A549 (cell line): ENCODE data around the gene ZFP36L1. TPM values are rescaled to one million over a fixed set of nuclear protein-coding genes. Genes with fewer than 3 reads are reported as not detected.

Experiments
- ATAC-seq, 2 experiments: fragments of 200-7000 bp in 1 of 2; fragments of >200 bp in 1 of 2; cut with Nextera tagmentation in 1 of 2; cut with Tn5 transposase in 1 of 2; 3 replicates each; pipeline versions ENCODE4 v1.8.0 to v1.9.1; 2018 to 2020; ENCODE audit warnings: mild to moderate bottlenecking in 1 of 2, moderate library complexity in 1 of 2
- CTCF ChIA-PET: fragments of 300-600 bp; sonication (Branson Sonifier 250); formaldehyde crosslinking; extraction: SDS; loops from one replicate; lab custom pipeline; 2021; ENCODE audit warnings: antibody characterized with exemption, inconsistent platforms; lab: Yijun Ruan, JAX
- POLR2A ChIA-PET: fragments of 350-600 bp; formaldehyde crosslinking; extraction: SDS; loops from one replicate; lab custom pipeline; 2021; ENCODE audit warnings: antibody characterized with exemption, inconsistent platforms; lab: Yijun Ruan, JAX
- DNase-seq, 2 experiments: peaks; one replicate each; pipeline versions ENCODE4 v3.0.0 to v3.0.0-alpha.2; 2011 to 2016; ENCODE audit warnings: low read depth in 1 of 2, low spot score in 1 of 2
- FAIRE-seq: peaks from 2 replicates; lab custom pipeline; 2011; peaks lifted over from hg19 to GRCh38; lab: Jason Lieb, UNC
- H3K27ac ChIP-seq, 2 experiments: fragments of >200 bp; sonication (Bioruptor Twin); formaldehyde crosslinking; 3 replicates each; pipeline ENCODE4 v1.5.1; 2016 to 2017
- H3K4me1 ChIP-seq: fragments of >200 bp; sonication (Bioruptor Twin); formaldehyde crosslinking; 3 replicates; pipeline ENCODE4 v1.6.1; 2016
- H3K4me2 ChIP-seq: fragments of >200 bp; sonication (Bioruptor Twin); formaldehyde crosslinking; 3 replicates; pipeline ENCODE4 v1.6.1; 2016
- H3K4me3 ChIP-seq: fragments of >200 bp; sonication (Bioruptor Twin); formaldehyde crosslinking; 3 replicates; pipeline ENCODE4 v1.5.1; 2016
- H3K9me3 ChIP-seq: fragments of >200 bp; sonication (Bioruptor Twin); formaldehyde crosslinking; 3 replicates; pipeline ENCODE4 v1.6.1; 2016
- ATOH8 ChIP-seq: fragments of 250-450 bp; sonication (Bioruptor Pico); IDR thresholded peaks from 2 replicates; pipeline ENCODE4 v1.5.0; 2020; ENCODE audit warnings: low read depth, mild to moderate bottlenecking, moderate library complexity
- CBX2 ChIP-seq: fragments of 200-600 bp; sonication (generic); IDR thresholded peaks from 2 replicates; pipeline ENCODE4 v1.6.1; 2016; ENCODE audit warnings: low read depth, mild to moderate bottlenecking, borderline replicate concordance
- E2F6 ChIP-seq: IDR thresholded peaks from 2 replicates; pipeline ENCODE4 v1.6.1; 2012; ENCODE audit warnings: low read depth, borderline replicate concordance
- EHF ChIP-seq: fragments of 250-450 bp; sonication (Bioruptor Pico); IDR thresholded peaks from 2 replicates; pipeline ENCODE4 v1.5.0; 2020; ENCODE audit warnings: mild to moderate bottlenecking
- EHMT2 ChIP-seq: fragments of 200-600 bp; sonication (generic); IDR thresholded peaks from 2 replicates; pipeline ENCODE4 v1.6.1; 2016; ENCODE audit warnings: antibody characterized with exemption, low read depth, mild to moderate bottlenecking, moderate library complexity
- ELK1 ChIP-seq: fragments of 150-350 bp; IDR thresholded peaks from 2 replicates; pipeline ENCODE4 v1.6.1; 2014; ENCODE audit warnings: low read depth, mild to moderate bottlenecking, low read length
- HEYL ChIP-seq: fragments of 250-450 bp; sonication (Bioruptor Pico); IDR thresholded peaks from 2 replicates; pipeline ENCODE4 v1.8.0; 2021; ENCODE audit warnings: mild to moderate bottlenecking, moderate library complexity
- HOXA7 ChIP-seq: fragments of 250-450 bp; sonication (Bioruptor Pico); IDR thresholded peaks from 2 replicates; pipeline ENCODE4 v1.5.0; 2020; ENCODE audit warnings: mild to moderate bottlenecking, moderate library complexity
- JUN ChIP-seq, 2 experiments: fragments of >200 bp; sonication (Bioruptor Twin); formaldehyde crosslinking; IDR thresholded peaks; 2 replicates in 1 of 2; 3 replicates in 1 of 2; pipeline ENCODE4 v1.6.1; 2016 to 2017
- JUNB ChIP-seq: fragments of >200 bp; sonication (Bioruptor Twin); formaldehyde crosslinking; IDR thresholded peaks from 2 replicates; pipeline ENCODE4 v1.6.1; 2016
- MYC ChIP-seq: IDR thresholded peaks from 2 replicates; pipeline ENCODE4 v1.6.1; 2012; ENCODE audit warnings: mild to moderate bottlenecking, inconsistent platforms, low read length, improper control_type of control experiment, borderline replicate concordance
- NFE2L2 ChIP-seq: fragments of 150-350 bp; conservative IDR thresholded peaks from 2 replicates; pipeline ENCODE4 v1.6.1; 2014; ENCODE audit warnings: low read length
- NR3C1 ChIP-seq: fragments of >200 bp; sonication (Bioruptor Twin); formaldehyde crosslinking; IDR thresholded peaks from 3 replicates; pipeline ENCODE4 v1.6.1; 2017
- PHF8 ChIP-seq: fragments of 200-600 bp; sonication (generic); IDR thresholded peaks from 2 replicates; pipeline ENCODE4 v1.6.1; 2016; ENCODE audit warnings: low read depth, mild to moderate bottlenecking, antibody characterized with exemption, moderate library complexity, borderline replicate concordance
- POLR2A ChIP-seq: IDR thresholded peaks from 2 replicates; pipeline ENCODE4 v1.6.1; 2012; ENCODE audit warnings: mild to moderate bottlenecking, low read length
- POLR2AphosphoS2 ChIP-seq: conservative IDR thresholded peaks from 2 replicates; pipeline ENCODE4 v1.6.1; 2012; ENCODE audit warnings: low read length, improper control_type of control experiment, inconsistent platforms
- RAD21 ChIP-seq, 2 experiments: fragments of >200 bp in 1 of 2; sonication (Bioruptor Twin) in 1 of 2; formaldehyde crosslinking in 1 of 2; IDR thresholded peaks in 1 of 2; conservative IDR thresholded peaks in 1 of 2; 2 replicates in 1 of 2; 3 replicates in 1 of 2; pipeline ENCODE4 v1.6.1; 2012 to 2018; ENCODE audit warnings: inconsistent platforms in 1 of 2
- RARB ChIP-seq: fragments of 250-450 bp; sonication (Bioruptor Pico); IDR thresholded peaks from 2 replicates; pipeline ENCODE4 v1.8.0; 2021; ENCODE audit warnings: mild to moderate bottlenecking, moderate library complexity
- SMC3 ChIP-seq: fragments of >200 bp; sonication (Bioruptor Twin); formaldehyde crosslinking; IDR thresholded peaks from 3 replicates; pipeline ENCODE4 v1.6.1; 2018; ENCODE audit warnings: inconsistent platforms
- ZFP36 ChIP-seq: fragments of 450-650 bp; IDR thresholded peaks from 2 replicates; pipeline ENCODE4 v1.6.1; 2014; ENCODE audit warnings: borderline replicate concordance; ENCODE audit not compliant: partially characterized antibody
- ZSCAN20 ChIP-seq: fragments of 250-450 bp; sonication (Bioruptor Pico); IDR thresholded peaks from 2 replicates; pipeline ENCODE4 v1.8.0; 2022; ENCODE audit warnings: mild to moderate bottlenecking, moderate library complexity
- WGBS: methylation state at CpG from one replicate; pipeline ENCODE4 v1.1.6; 2017; ENCODE audit errors: missing lambda C conversion rate; 5-methylcytosine and 5-hydroxymethylcytosine counted together
- polyA plus RNA-seq, 4 experiments: library from polyadenylated mRNA; depleted of rRNA in 3 of 4; stranded (reverse); fragments of >200 nt; fragmentation: RNase III in 1 of 4; extraction: RNeasy Plus Mini Kit Qiagen cat#74134 plus additional on column Dnase treatment in 1 of 4; gene quantifications; 2 replicates in 3 of 4; 3 replicates in 1 of 4; pipeline ENCODE4 v1.2.3, GENCODE V29; 2011 to 2017
- TF ChIP-seq, protein P1 (sequence below): fragments of 250-450 bp; sonication (Bioruptor Pico); IDR thresholded peaks from 2 replicates; pipeline ENCODE4 v1.5.0; 2021; ENCODE audit warnings: mild to moderate bottlenecking, moderate library complexity, borderline replicate concordance

Gene ZFP36L1
- polyA plus RNA-seq, 2 of the 4 experiments (the other 2 are of a cell fraction): 76.4 to 114 TPM

GRCh38 chr14:68759017-68759560 is 33.8 kb downstream of the ZFP36L1 start:
- TF ChIP-seq JUN (IDR thresholded peaks at IDR 0.05) (no peak), PHF8 (no peak), HOXA7 (CRISPR knock-in tag) (no peak), ZSCAN20 (CRISPR knock-in tag) (no peak), NR3C1 (no peak), NFE2L2 (no peak), RAD21 (conservative IDR thresholded peaks at IDR 0.05 in 1 of 2, IDR thresholded peaks at IDR 0.05 in 1 of 2) (no peak), ATOH8 (CRISPR knock-in tag) (no peak), EHF (CRISPR knock-in tag) (no peak), EHMT2 (no peak), SMC3 (no peak)
- TF ChIP-seq, protein P1, sequence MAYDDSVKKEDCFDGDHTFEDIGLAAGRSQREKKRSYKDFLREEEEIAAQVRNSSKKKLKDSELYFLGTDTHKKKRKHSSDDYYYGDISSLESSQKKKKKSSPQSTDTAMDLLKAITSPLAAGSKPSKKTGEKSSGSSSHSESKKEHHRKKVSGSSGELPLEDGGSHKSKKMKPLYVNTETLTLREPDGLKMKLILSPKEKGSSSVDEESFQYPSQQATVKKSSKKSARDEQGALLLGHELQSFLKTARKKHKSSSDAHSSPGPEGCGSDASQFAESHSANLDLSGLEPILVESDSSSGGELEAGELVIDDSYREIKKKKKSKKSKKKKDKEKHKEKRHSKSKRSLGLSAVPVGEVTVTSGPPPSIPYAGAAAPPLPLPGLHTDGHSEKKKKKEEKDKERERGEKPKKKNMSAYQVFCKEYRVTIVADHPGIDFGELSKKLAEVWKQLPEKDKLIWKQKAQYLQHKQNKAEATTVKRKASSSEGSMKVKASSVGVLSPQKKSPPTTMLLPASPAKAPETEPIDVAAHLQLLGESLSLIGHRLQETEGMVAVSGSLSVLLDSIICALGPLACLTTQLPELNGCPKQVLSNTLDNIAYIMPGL (CRISPR knock-in tag): no peak
- Histone ChIP-seq H3K9me3 (no peaks in the 10 kb centered on the region), H3K27ac (0 out of 6 replicates have a peak overlapping the region, but pooled peaks of 1 of the 2 experiments have one; percentile 18), H3K4me1 (peaks cover 11% of the 10 kb centered on the region), H3K4me3 (no peak overlapping the region), H3K4me2 (no peak overlapping the region)
- FAIRE-seq (no peak), DNase-seq (no peak), ATAC-seq (no peak)
- WGBS: 92% methylated on average over 8 of the region's 8 CpGs
- ChIA-PET CTCF (interaction anchor here (0.8 to 2.1 kb wide), 3 partner anchors 13 to 37 kb away, joined by 3 to 7 read pairs (median 3); no protein-coding TSS in a partner anchor), POLR2A (no interaction called here)

- WGBS: 89% methylated on average over 3 of the region's 3 CpGs
- FAIRE-seq (no peak), ATAC-seq (no peak), DNase-seq (no peak)
- Histone ChIP-seq H3K4me1 (peaks cover 6% of the 10 kb centered on the region), H3K9me3 (no peaks in the 10 kb centered on the region), H3K27ac (0 out of 6 replicates have a peak overlapping the region, but pooled peaks of 1 of the 2 experiments have one; percentile 30), H3K4me3 (no peak overlapping the region), H3K4me2 (no peak overlapping the region)
- ChIA-PET CTCF (interaction anchor here (0.8 to 2.1 kb wide), 3 partner anchors 13 to 56 kb away, joined by 3 to 7 read pairs (median 5); no protein-coding TSS in a partner anchor), POLR2A (no interaction called here)
- TF ChIP-seq SMC3 (no peak), ELK1 (no peak), EHMT2 (no peak), E2F6 (no peak), POLR2AphosphoS2 (no peak), CBX2 (no peak), HEYL (CRISPR knock-in tag) (no peak), HOXA7 (CRISPR knock-in tag) (no peak), POLR2A (no peak), JUNB (no peak), MYC (no peak), ZFP36 (no peak), RARB (CRISPR knock-in tag) (no peak), PHF8 (no peak)
These were observed 34.6 kb downstream of the ZFP36L1 start for GRCh38 chr14:68758301-68758700.
